Activated CD8-positive, alpha-beta memory T cell treated with anti-CD3 and anti-CD28 coated beads, Interleukin-2, amount 10 ng/mL, durations not matched to agents 7 days and 5 days (primary cell): Measurements from ENCODE around the gene PTPN4. TPM values are rescaled to one million over a fixed set of nuclear protein-coding genes. Genes with fewer than 3 reads are reported as not detected.
"Not testable (repeated sequence)": the region's sequence is repeated elsewhere in the genome, so short reads cannot be mapped to it uniquely, and the experiment has no call there.

Source experiments
- ATAC-seq: fragments of 150-1000 bp; cut with Tn5 transposase; one replicate; pipeline ENCODE4 v1.10.0; 2021; ENCODE audit warnings: moderate library complexity
- CTCF ChIA-PET: fragments of 350-600 bp; sonication (Branson Sonifier 250); formaldehyde crosslinking; loops from one replicate; lab custom pipeline; 2021; ENCODE audit warnings: antibody characterized with exemption; lab: Charles Lee
- DNase-seq: peaks from one replicate; pipeline ENCODE4 v3.0.0-alpha.2; 2020
- H3K27ac Mint-ChIP-seq: one replicate; pipeline ENCODE4 v1.8.0; 2021; ENCODE audit warnings: mild to moderate bottlenecking, mixed read lengths
- H3K27me3 Mint-ChIP-seq: one replicate; pipeline ENCODE4 v1.8.0; 2021; ENCODE audit warnings: mixed read lengths
- H3K36me3 Mint-ChIP-seq: one replicate; pipeline ENCODE4 v1.8.0; 2021; ENCODE audit warnings: mild to moderate bottlenecking, mixed read lengths
- H3K4me1 Mint-ChIP-seq: one replicate; pipeline ENCODE4 v1.8.0; 2021; ENCODE audit warnings: mixed read lengths
- H3K4me3 Mint-ChIP-seq: one replicate; pipeline ENCODE4 v1.8.0; 2021; ENCODE audit warnings: mild to moderate bottlenecking, moderate library complexity, mixed read lengths
- H3K9me3 Mint-ChIP-seq: one replicate; pipeline ENCODE4 v1.8.0; 2022; ENCODE audit warnings: low read depth, mixed read lengths
- total RNA-seq, 2 experiments: library from RNA; stranded (reverse); gene quantifications; one replicate each; pipeline ENCODE4 v1.2.3, GENCODE V29; 2021

PTPN4 gene
- total RNA-seq, 2 experiments from 2014 or later = 76.4 to 92.2 TPM

DNA sequence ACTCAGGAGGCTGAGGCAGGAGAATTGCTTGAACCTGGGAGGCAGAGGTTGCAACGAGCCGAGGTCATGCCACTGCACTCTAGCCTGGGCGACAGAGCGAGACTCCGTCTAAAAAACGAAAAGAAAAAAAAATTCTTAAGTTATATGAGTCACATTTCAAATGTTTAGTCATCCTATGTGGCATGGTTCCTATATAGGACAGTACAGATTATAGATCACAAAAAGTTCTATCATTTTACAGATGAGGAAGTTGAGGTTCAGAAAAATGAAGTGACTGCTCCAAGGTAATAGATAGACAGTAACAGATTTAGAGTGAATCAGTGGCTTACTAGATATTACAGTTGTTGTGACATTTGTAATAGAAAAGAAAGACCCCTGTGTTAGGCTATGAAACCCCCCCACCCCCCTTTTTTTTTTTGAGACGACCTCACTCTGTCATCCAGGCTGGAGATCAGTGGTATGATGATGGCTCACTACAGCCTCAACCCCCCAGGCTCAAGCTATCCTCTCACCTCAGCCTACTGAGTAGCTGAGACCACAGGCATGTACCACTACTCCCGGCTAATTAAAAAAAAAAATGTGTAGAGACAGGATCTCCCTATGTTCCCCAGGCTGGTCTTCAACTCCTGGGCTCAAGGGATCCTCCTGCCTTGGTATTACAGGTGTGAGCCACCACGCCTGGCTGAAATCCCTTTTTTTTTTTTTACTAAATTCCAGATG is 22.7 kb downstream of the PTPN4 start:
- ATAC-seq (no peak), DNase-seq (no peak)
- Mint-ChIP-seq H3K27ac (no peak overlapping the region), H3K27me3 (no peaks in the 10 kb centered on the region), H3K9me3 (no peaks in the 10 kb centered on the region), H3K36me3 (peaks cover 4% of the 10 kb centered on the region), H3K4me3 (no peak overlapping the region), H3K4me1 (no peaks in the 10 kb centered on the region)
- CTCF ChIA-PET = interaction anchor here (0.8 kb wide), 1 partner anchor 392 kb away, joined by 3 read pairs; no protein-coding TSS in a partner anchor

DNA sequence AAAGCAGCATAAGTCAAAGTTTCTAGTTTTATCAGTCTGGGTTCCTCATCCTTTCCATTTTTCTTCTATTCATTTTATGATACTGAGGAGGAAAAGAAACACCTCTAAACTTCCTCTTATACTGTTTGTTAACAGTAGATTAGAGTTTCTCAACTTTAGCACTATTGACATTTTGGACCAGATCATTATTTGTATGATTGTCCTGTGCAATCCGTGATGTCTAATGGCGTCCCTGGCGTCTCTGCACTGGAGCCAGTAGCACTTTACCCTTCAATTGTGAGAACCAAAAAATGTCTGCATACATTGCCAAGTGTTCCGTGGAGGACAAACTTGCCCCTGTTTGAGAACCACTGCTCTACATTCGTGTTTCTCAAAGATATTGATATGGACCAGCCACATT is 25.2 kb downstream of the PTPN4 start:
- CTCF ChIA-PET = no interaction called here
- no peak for DNase-seq
- no peak overlapping the region for H3K27ac Mint-ChIP-seq
- peaks cover 4% of the 10 kb centered on the region for H3K9me3 Mint-ChIP-seq
- H3K27me3 Mint-ChIP-seq = no peaks in the 10 kb centered on the region
- H3K4me1 Mint-ChIP-seq = no peaks in the 10 kb centered on the region
- no peak overlapping the region for H3K4me3 Mint-ChIP-seq
- H3K36me3 Mint-ChIP-seq = peaks cover 14% of the 10 kb centered on the region
- no peak for ATAC-seq

DNA sequence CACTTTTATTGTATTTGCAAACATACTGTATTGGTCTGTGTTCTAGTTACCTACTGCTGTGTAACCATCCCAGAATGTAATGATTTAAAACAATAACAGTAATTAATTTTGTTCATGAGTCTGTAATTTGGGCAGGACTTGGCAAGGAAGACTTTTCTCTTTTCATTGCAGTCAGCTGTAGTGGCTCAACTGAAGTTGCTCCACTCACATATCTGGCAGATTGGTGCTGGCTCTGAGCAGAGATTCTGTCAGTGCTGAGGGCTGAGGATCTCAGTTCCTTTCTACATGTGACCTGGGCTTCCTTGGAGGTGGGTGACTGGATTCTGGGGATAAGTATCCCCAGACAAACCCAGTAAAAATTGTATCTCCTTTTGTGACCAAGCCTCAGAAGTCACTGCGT is 26.6 kb downstream of the PTPN4 start:
- ATAC-seq = no peak
- CTCF ChIA-PET = no interaction called here
- H3K27me3 Mint-ChIP-seq = no peaks in the 10 kb centered on the region
- H3K27ac Mint-ChIP-seq = no peak overlapping the region
- no peak overlapping the region for H3K4me3 Mint-ChIP-seq
- H3K4me1 Mint-ChIP-seq = no peaks in the 10 kb centered on the region
- DNase-seq = no peak
- H3K9me3 Mint-ChIP-seq = peaks cover 12% of the 10 kb centered on the region
- H3K36me3 Mint-ChIP-seq = peaks cover 20% of the 10 kb centered on the region

DNA sequence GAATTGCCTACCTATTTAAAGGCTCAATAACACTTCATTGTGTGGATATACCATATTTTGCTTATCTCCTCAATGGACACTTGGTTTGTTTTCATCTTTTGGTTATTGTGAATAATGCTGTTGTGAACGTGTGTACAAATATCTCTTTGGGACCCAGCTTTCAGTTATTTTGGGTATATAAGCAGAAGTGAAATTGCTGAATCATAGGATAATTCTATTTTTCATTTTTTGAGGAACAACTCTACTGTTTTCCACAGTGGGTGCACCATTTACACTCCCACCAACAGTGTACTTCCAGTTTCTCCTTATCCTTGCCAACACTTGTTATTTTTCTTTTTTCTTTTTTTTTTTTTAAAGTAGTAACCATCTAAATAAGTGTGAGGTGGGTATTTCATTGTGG is 29.0 kb downstream of the PTPN4 start:
- DNase-seq (no peak), ATAC-seq (no peak)
- Mint-ChIP-seq H3K27me3 (no peaks in the 10 kb centered on the region), H3K4me3 (no peak overlapping the region), H3K27ac (no peak overlapping the region), H3K4me1 (no peaks in the 10 kb centered on the region), H3K9me3 (peaks cover 20% of the 10 kb centered on the region), H3K36me3 (peaks cover 37% of the 10 kb centered on the region)
- CTCF ChIA-PET = no interaction called here

DNA sequence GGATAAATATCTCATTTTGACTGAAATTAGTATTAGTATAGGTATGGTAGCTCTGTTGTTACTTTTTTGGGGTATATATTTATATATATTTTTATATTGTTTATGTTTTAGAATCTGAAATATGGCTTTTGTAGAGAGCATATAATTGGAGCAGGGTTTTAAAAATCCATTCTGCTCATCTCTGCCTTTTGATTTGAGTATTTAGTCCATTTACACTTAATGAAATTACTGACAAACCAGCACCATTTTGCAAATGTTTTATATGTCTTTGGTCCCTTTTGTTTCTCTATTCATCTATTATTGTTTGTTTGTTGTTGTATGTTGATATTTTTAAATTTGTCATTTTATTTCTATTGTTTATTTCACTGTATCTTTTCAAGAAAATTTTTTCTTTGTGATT is 30.7 kb downstream of the PTPN4 start:
- H3K36me3 Mint-ChIP-seq = peaks cover 48% of the 10 kb centered on the region
- DNase-seq (no peak), ATAC-seq (no peak)
- CTCF ChIA-PET = no interaction called here
- H3K27ac Mint-ChIP-seq = no peak overlapping the region
- no peak overlapping the region for H3K4me3 Mint-ChIP-seq
- H3K9me3 Mint-ChIP-seq = peaks cover 23% of the 10 kb centered on the region
- H3K27me3 Mint-ChIP-seq = no peaks in the 10 kb centered on the region
- no peaks in the 10 kb centered on the region for H3K4me1 Mint-ChIP-seq

DNA sequence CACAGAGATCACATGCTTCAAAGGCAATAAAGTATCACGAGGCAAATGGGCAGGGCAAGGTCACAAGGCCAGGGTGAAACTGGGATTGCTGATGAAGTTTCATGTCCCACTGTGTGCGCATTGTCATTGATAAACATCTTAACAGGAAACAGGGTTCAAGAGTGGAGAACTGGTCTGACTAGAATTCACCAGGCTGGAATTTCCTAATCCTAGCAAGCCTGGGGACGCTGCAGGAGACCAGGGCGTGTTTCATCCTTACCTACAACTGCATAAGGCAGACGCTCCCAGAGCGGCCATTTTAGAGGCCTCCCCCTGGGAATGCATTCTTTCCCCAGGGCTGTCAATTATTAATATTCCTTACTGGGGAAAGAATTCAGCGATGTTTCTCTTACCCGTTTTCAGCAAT is 33.2 kb downstream of the PTPN4 start:
- DNase-seq = no peak
- no peak overlapping the region for H3K27ac Mint-ChIP-seq
- peaks cover 23% of the 10 kb centered on the region for H3K9me3 Mint-ChIP-seq
- ATAC-seq = no peak
- CTCF ChIA-PET = no interaction called here
- H3K27me3 Mint-ChIP-seq = no peaks in the 10 kb centered on the region
- H3K36me3 Mint-ChIP-seq = peaks cover 49% of the 10 kb centered on the region
- no peaks in the 10 kb centered on the region for H3K4me1 Mint-ChIP-seq
- no peak overlapping the region for H3K4me3 Mint-ChIP-seq

DNA sequence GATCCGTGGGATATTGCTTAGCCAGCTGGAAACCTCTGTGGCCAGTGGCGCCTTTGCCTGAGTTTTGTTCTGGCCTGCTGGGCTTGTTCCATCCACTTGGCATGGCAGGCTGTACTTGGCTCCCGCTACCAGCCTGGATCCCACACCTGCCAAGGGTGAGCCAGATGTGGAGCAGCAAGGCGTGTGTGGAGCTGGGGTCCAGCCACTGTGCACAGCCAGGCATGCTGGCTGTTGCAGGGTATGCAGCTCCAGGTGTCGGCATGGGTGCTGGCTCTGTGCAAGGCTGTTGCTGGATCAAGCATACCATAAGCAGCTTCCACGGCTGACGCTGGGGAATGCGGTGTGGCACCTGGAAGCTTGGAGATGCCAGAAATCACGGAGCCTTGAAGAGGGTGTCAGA is 34.5 kb downstream of the PTPN4 start:
- Mint-ChIP-seq H3K4me3 (no peak overlapping the region), H3K4me1 (no peaks in the 10 kb centered on the region), H3K27ac (no peak overlapping the region), H3K27me3 (no peaks in the 10 kb centered on the region), H3K36me3 (peaks cover 42% of the 10 kb centered on the region), H3K9me3 (peaks cover 21% of the 10 kb centered on the region)
- ATAC-seq (no peak), DNase-seq (no peak)
- CTCF ChIA-PET = interaction anchor here (0.7 kb wide), 1 partner anchor 208 kb away, joined by 3 read pairs; no protein-coding TSS in a partner anchor

DNA sequence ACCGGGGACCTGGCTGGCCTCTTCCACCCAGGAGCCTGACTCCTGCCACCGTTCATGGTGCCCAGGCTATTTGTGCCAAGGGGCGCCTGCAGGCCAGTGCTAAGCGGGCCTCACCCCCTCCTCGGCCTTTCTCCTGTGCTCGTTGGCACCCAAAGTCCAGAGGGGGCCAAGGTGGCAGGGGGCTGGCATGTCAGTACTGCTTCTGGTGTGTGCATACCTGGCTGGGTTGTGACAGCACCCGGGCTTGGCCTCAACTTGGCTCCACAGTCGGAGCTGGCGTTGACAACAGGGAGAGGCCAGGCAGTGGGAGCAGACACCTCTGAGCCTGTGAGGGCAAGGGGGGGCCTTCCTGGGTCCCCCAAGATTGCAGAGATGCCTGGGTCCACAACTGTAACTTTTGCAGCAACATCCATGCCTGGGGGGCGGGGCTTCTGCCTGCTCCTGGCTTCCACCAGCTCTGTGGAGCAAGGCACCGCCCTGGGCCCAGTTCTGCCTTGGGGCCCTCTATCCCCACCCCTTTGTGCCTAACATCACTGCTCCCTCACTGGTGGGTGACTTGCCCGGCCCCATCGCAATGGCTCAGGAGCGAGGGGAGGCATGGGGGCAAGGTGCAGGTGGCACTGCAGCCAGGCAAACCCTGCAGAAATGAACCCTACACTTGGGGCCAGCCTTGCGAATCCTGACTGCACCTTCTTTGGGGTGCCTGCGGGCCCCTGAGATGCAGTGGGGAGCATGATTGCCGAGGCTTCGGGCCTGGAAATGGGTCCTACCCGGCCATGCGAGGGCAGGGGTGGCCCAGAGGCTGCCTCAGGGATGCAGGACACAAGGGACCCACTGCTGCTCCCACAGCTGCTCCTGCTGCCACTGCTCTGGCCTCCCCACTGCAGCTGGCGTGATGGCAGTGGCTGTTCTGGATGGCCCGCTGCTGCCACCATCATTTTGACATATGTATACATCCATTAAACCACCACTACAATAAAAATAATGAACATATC is 35.9 kb downstream of the PTPN4 start:
- CTCF ChIA-PET = no interaction called here
- Mint-ChIP-seq H3K27me3 (no peaks in the 10 kb centered on the region), H3K9me3 (peaks cover 13% of the 10 kb centered on the region), H3K4me3 (no peak overlapping the region), H3K4me1 (peaks cover 2% of the 10 kb centered on the region), H3K27ac (no peak overlapping the region), H3K36me3 (peaks cover 36% of the 10 kb centered on the region)
- ATAC-seq (no peak), DNase-seq (no peak)

DNA sequence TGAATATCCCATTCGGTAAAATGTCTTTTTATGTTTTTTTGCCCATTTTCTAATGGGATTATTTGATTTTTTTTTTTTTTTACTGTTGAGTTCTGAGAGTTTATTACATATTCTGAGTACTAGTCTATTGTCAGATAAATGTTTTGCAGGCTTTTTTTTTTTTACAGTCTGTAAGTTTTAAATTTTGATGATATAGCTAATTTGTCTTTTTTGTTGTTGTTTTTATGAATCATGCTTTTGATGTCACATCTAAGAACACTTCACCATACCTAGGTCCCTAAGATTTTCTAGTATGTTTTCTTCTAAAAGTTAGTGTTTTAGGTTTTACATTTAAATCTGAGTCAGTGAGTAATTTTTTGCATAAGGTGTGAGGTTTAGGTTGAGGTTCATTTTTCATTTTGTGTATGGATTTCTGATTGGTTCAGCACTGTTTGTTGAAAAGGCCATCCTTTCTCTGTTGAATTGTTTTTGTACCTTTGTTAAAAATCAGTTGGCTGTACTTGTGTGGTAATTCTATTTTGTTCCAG is 40.7 kb downstream of the PTPN4 start:
- Mint-ChIP-seq H3K27ac (no peak overlapping the region), H3K36me3 (peaks cover 24% of the 10 kb centered on the region), H3K27me3 (no peaks in the 10 kb centered on the region), H3K4me1 (peaks cover 21% of the 10 kb centered on the region), H3K4me3 (no peak overlapping the region), H3K9me3 (peaks cover 6% of the 10 kb centered on the region)
- ATAC-seq = no peak
- CTCF ChIA-PET = no interaction called here
- DNase-seq = no peak

DNA sequence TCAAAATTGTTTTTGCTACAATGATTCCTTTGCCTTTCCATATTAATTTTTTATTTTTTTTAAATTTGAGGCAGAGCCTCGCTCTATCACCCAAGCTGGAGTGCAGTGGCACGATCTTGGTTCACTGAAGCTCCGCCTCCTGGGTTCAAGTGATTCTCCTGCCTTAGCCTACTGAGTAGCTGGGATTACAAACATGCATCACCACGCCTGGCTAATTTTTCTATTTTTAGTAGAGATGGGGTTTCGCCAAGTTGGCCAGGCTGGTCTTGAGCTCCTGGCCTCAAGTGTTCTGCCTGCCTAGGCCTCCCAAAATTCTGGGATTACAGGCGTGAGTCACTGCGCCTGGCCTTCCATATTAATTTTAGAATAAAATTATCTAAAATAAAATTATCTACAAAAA is 41.3 kb downstream of the PTPN4 start:
- ATAC-seq (no peak), DNase-seq (no peak)
- no peak overlapping the region for H3K27ac Mint-ChIP-seq
- H3K27me3 Mint-ChIP-seq = no peaks in the 10 kb centered on the region
- peaks cover 6% of the 10 kb centered on the region for H3K9me3 Mint-ChIP-seq
- H3K4me3 Mint-ChIP-seq = no peak overlapping the region
- peaks cover 21% of the 10 kb centered on the region for H3K4me1 Mint-ChIP-seq
- CTCF ChIA-PET = no interaction called here
- peaks cover 30% of the 10 kb centered on the region for H3K36me3 Mint-ChIP-seq

DNA sequence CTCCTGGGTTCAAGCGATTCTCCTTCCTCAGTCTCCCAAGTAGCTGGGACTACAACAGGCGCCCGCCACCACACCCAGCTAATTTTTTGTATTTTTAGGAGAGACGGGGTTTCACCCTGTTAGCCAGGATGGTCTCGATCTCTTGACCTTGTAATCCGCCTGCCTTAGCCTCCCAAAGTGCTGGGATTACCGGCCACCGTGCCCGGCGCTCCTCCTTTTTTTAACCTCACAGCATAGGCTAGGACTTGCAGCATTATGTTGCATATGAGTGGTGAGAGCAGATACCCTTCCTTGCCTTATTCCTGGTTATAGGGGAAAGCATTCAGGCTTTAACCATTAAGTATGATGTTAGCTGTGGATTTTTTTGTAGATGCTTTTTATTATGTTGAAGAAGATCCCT is 42.3 kb downstream of the PTPN4 start:
- DNase-seq, H3K27ac Mint-ChIP-seq, CTCF ChIA-PET, ATAC-seq, H3K4me3 Mint-ChIP-seq, H3K9me3 Mint-ChIP-seq, H3K27me3 Mint-ChIP-seq: not testable (repeated sequence)
- Mint-ChIP-seq H3K4me1 (peaks cover 21% of the 10 kb centered on the region), H3K36me3 (peaks cover 34% of the 10 kb centered on the region)

DNA sequence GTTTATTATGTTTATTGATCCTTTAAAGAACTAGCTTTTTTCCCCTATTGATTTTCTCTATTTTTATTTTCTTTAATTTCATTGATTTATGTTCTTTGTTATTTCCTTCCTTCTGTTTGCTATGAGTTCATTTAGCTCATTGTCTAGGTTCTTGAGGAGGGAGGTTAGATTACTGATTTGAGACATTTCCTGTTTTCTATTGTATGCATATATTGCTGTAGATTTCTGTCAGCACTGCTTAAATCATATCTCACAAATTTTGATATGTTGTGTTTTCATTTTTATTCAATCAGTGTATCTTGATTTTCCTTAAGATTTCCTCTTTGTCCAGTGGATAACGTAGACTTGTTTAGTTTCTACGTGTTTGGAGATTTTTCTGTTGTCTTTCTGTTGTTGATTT is 43.4 kb downstream of the PTPN4 start:
- Mint-ChIP-seq H3K27me3 (no peaks in the 10 kb centered on the region), H3K27ac (no peak overlapping the region)

DNA sequence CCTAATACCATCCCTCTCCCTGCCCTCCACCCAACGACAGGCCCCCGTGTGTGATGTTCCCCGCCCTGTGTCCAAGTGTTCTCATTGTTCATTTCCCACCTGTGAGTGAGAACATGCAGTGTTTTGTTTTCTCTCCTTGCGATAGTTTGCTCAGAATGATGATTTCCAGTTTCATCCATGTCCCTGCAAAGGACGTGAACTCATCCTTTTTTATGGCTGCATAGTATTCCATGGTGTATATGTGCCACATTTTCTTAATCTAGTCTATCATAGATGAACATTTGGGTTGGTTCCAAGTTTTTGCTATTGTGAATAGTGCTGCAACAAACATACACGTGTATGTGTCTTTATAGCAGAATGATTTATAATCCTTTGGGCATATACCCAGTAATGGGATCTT is 44.7 kb downstream of the PTPN4 start:
- H3K27me3 Mint-ChIP-seq, H3K4me3 Mint-ChIP-seq, ATAC-seq, H3K27ac Mint-ChIP-seq, CTCF ChIA-PET, DNase-seq, H3K9me3 Mint-ChIP-seq: not testable (repeated sequence)
- Mint-ChIP-seq H3K4me1 (peaks cover 25% of the 10 kb centered on the region), H3K36me3 (peaks cover 33% of the 10 kb centered on the region)

More for the DNA sequence above, 43.4 kb downstream of the PTPN4 start:
- DNase-seq (no peak), ATAC-seq (no peak)
- peaks cover 21% of the 10 kb centered on the region for H3K4me1 Mint-ChIP-seq
- CTCF ChIA-PET = no interaction called here
- no peak overlapping the region for H3K4me3 Mint-ChIP-seq
- peaks cover 33% of the 10 kb centered on the region for H3K36me3 Mint-ChIP-seq
- H3K9me3 Mint-ChIP-seq = peaks cover 6% of the 10 kb centered on the region
